T47D (cell line): Measurements from ENCODE around the gene CFAP410.
"Not testable (repeated sequence)": the region's sequence is repeated elsewhere in the genome, so short reads cannot be mapped to it uniquely, and the experiment has no call there.

Source experiments
- DNase-seq, 2 experiments: peaks; one replicate each; pipeline versions ENCODE4 v3.0.0 to v3.0.0-alpha.2; 2011 to 2012; ENCODE audit warnings: low read depth in 1 of 2, low spot score in 1 of 2
- JUND ChIP-seq: IDR thresholded peaks from 2 replicates; pipeline ENCODE4 v1.6.1; 2012; ENCODE audit warnings: low read depth
- in situ Hi-C: cut with HindIII; loops from 2 replicates; pipeline ENCODE4 v1.10.0; 2016; ENCODE audit warnings: low sequenced_read_pairs, low pct_unique_long_range_greater_than_20kb

The CFAP410 gene

GRCh38 chr21:44310628-44311507 is 28.3 kb downstream of the CFAP410 start:
- no peak for TF ChIP-seq JUND
- DNase-seq, result no peak
- in situ Hi-C loops, result no loop called here

DNA sequence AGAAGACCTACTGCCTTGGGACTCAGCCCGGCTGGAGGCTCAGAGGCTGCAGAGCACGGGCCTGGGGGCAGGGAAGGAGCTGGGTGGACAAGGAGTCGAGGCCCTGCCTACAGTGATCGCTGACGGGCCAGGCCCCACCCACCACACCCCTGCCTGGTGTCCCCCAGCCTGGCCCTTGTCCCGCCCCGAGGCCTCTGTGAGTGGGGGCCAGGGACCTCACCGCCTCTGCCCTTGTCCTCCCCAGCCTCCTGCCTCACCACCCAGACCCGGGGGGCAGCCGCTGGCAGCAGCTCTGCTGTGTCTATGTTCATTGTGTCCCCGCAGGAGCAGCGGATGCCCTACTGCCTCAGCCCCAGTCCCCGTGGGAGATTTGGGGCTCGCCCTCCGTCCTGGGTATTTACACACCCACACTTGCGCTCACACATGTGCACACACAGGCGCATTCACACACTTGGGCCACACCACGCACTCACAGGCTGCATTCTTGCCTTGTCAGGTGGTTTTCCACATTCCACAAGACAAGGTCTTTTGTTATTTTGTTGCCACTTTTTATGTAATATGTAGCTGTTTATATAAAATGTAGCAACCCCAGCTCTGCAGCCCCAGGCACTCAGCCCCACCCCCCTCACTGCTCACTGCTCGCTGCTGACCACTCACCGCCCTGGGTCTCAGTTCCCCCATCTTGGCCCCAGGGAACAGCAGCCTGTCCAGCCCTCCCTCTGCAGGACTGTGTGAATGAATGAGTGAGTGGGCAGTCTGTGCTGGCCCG is 32.1 kb downstream of the CFAP410 start:
- TF ChIP-seq JUND, result no peak
- in situ Hi-C loops, result no loop called here
- no peak for DNase-seq

DNA sequence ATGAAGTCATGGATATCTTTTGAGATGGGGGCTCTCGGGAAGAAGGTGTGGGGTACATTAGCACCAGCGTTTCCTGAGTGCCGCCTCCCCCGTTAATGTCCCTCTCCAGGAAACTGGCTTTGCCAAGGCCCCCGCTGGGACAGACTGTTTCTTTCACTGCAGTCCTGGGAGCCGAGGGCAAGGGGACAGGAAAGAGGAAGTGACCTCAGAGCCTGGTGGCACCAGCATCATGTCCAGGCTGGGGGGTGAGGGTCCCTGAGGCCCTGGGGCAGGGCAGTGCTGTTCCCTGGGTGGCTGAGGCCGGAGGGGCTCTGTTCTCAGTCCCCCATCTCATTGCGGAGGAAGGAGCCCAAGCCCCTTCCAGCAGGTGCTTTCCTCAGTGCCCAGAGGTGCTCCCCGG is 33.5 kb downstream of the CFAP410 start:
- TF ChIP-seq JUND, result no peak
- in situ Hi-C loops, result no loop called here
- DNase-seq, result no peak

DNA sequence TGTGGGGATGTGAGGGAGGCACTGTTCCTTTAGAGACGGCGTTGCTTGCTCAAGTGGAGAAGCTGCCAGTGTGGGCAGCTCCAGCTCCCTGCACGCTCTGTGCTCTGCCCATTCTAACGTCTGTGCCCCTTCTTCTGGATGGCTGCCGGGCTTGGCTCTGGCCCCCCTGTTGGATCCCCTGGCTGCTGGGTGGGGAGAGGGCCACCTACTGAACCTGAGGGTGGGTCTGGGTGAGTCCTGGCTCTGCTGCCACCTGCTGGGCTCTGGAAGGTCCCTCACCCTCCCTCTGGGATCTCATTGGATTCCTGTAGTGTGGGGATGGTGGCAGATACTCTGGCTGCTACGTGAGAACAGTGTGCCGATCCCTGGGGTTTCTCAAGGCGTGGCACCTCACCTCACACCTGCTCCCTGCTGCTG is 34.3 kb downstream of the CFAP410 start:
- DNase-seq, result peak; percentile 56 to 68
- in situ Hi-C loops, result no loop called here
- no peak for TF ChIP-seq JUND

- in situ Hi-C loops, result no loop called here
- TF ChIP-seq JUND, result no peak
- no peak for DNase-seq
These were observed 35.1 kb downstream of the CFAP410 start for GRCh38 chr21:44304011-44304616.

- in situ Hi-C loops, result no loop called here
- TF ChIP-seq JUND, result no peak
- no peak for DNase-seq
These were observed 35.7 kb downstream of the CFAP410 start for GRCh38 chr21:44303490-44303981.

DNA sequence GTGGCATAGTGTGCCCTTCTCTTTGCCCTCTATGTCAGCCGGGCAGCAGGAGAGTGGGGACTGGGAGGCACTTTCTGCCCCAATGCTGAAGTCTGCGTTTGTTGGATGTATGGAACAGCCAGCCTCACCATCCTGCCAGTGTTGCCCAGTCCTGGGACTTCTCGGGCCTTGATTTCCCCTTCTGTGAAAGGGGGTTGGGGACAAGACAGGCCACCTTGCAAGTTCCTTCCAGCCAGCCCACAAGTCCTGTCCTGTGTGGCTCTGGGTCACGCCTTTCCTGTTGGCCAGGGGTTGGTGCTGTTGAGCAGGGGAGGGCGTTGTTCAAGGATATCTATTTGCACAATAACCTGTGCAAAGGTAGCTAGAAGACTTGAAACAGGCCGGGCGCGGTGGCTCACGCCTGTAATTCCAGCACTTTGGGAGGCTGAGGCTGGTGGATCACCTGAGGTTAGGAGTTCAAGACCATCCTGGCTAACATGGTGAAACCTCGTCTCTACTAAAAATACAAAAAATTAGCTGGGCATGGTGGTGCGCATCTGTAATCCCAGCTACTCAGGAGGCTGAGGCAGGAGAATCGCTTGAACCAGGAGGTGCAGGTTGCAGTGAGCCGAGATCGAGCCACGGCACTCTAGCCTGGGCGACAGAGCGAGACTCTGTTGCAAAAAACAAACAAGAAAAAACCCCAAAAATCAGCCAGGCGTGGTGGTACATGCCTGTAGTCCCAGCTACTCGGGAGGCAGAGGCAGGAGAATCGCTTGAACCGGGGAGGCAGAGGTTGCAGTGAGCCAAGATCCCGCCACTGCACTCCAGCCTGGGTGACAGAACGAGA is 36.4 kb downstream of the CFAP410 start:
- in situ Hi-C loops, result not testable (repeated sequence)
- DNase-seq, result peak; percentile 87 to 88

DNA sequence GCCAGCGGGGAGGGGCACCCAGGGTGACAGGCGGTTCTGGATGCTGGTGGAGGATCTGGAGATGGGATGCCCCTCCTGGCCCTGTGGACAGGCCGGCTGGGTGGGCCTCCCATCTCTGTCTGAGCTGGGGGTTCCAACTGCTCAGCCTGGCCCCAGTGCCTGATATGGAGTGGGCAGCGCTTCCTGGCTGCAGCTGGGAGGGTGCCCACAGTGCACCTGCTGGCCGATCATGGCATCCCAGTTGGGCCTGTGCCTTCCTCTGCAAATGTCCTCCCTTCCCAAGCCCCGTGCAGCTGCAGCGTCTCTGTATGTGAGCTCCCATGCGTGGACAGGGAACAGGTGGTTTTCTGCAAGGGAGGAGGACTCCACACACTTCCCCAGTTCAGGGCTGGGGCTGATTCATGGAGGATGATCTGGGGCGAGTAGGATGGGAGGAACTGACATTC is 37.2 kb downstream of the CFAP410 start:
- no peak for TF ChIP-seq JUND
- DNase-seq, result peak in 1 of 2 experiments; percentile 40
- in situ Hi-C loops, result no loop called here

DNA sequence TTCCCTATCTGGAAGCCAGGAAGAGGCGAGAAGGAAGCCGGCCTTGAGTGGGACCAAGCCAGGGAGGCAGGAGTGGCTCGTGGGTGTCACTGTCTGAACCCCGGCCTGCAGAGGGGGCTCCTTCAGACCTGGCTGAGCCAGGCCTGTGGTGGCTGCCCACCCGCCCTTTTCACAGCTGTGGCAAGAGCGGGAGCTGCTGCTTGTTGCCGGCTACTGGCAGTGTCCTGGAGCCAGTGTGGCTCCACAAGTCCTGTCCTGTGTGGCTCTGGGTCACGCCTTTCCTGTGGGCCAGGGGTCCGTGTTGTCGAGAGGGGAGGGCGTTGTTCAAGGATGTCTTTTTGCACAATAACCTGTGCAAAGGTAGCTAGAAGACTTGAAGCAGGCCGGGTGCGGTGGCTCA is 38.0 kb downstream of the CFAP410 start:
- in situ Hi-C loops, result no loop called here

DNA sequence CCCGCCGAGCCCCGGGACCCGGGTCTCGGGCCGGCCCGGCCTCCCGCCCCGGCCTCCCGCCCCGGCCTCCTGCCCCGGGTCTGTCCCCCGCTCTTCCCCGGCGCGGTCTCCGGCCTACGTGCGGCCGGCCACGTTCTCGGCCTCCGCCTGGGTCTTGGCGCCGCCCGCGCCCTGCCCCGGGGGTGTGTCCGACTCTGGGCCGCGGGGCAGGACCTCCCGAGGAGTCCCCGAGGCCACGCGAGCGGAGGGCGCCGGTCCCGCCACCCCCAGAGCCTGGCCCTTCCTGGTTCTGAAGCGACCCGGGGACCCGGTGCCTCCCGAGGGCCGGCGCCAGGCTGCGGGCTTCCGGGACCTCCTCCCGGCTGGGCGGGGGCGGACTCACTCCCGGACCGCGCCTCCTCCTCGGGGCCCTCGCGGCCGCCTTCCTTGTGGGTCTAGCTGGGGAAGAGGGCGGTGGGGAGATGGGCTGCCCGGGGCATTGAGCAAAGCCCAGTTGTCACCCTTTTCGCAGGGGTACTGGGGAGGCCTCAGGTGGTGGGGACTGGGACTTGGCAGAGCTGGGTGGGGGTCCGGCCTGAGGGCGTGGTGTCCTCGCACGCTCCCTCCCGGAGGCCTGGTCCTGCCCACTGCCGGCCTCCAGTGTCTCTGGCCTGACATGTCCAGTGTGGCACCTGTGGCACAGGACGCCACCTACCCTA is 38.8 kb downstream of the CFAP410 start:
- TF ChIP-seq JUND, result no peak
- DNase-seq, result peak; percentile 76 to 88
- in situ Hi-C loops, result no loop called here

More for the DNA sequence above, 38.0 kb downstream of the CFAP410 start:
- no peak for DNase-seq
- TF ChIP-seq JUND, result no peak

- peak; percentile 73 to 94 for DNase-seq
- no peak for TF ChIP-seq JUND
- in situ Hi-C loops, result no loop called here
These were observed 39.5 kb downstream of the CFAP410 start, which contains the start of gene PFKL for GRCh38 chr21:44299458-44300261. Gene PFKL (plus strand): TSS chr21:44300053. CDS start chr21:44300106, 53 bp downstream.
